NOMO-1 treated with DMSO at 0.1 percent for 48 hours (cell line): ENCODE results near the gene ERP27.

Experiments used
- DNase-seq: peaks from one replicate; lab custom pipeline; 2025; ENCODE audit not compliant: unreplicated experiment; lab: John Stamatoyannopoulos, UW

The ERP27 gene

DNA sequence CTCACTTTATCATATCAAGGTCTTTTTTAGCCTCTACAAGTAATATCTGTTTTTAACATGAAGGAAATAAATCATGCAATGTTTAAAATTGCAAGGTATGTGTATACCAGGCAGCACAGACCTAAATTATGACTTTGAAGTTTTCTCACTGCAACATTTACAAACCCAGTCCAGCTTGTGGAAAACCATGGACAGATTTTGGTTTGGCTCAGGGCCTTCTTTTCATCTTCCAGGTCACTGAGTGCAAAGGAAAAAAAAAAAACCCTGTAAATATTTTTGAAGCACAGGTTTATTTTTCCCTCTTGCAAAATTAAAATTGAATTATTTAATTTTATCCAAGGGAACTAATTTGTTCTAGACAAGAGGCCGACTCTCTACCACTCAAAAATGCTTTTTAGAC lies 66.5 kb downstream of the ERP27 start:
- no peak for DNase-seq

DNA sequence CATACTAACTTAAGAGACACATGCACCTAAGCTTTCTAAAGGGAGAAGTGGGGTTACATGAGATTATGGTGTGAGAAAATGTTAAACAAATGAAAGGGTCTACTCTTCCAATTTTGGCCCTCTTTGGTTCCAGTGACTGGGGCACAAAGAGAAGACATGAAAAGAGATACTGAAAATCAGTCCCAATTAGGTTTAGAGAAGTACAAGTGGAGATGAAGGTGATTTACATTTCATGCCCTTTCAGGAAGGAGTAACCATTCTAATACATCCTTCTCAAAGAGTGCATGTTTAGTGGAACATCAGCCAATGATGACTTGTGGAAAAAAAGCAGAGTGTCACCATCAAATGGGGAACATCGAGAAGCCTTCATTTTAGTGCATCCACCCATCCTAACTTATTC lies 67.1 kb downstream of the ERP27 start:
- DNase-seq = no peak

DNA sequence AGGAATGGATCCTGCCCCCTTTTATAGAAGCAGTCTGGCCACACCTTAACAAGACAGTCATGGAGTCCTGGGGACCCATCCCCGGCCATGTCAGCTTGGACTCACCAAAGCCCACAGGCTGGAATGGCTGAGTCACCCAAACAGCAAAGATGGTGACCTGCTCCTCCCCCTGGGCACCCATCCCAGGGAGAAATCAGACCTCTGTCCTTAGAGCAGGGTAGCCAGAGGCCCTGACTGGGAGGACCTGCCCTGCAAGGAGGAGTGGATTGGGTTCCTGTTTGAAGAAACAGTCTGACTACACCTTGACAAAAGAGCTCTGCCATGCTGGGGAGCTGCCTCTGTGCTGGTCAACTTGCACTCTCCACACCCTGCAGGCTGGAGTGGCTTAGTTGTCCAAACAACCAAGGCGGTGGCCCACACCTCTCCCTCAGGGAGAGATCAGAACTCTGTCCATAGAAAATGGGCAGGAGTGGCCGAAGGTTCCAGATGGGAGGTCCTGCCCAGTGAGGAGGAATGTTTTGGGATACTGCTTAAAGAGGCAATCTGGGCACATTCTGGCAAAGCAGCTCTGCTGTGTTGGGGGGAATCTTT lies 69.3 kb downstream of the ERP27 start:
- DNase-seq = no peak
